DMS53 treated with DMSO at 0.1 percent for 48 hours (cell line): ENCODE data around the gene ACKR4.
"Not testable (repeated sequence)": the region's sequence is repeated elsewhere in the genome, so short reads cannot be mapped to it uniquely, and the experiment has no call there.

Experiments used
- DNase-seq: peaks from one replicate; lab custom pipeline; 2025; ENCODE audit not compliant: unreplicated experiment; lab: John Stamatoyannopoulos, UW

Gene ACKR4

DNA sequence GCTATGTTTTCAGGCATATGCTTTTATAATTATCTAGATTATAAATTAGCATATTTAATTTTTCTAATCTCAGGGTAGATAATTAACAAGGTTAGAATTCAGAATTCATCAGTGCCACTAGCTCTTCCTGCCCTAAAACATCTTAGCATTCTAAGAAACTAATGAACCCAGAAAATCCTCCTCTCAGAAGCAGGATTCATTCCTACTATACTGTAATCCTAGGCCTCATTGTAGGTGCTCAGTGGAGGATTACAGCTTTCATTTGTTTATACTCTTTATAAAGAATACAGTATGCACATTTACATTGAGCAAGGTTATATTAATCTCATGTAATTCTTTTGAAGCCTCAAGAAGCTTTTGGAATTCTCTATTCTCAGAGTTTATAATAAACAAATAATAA, 41.6 kb downstream of the ACKR4 start:
- DNase-seq = no peak

DNA sequence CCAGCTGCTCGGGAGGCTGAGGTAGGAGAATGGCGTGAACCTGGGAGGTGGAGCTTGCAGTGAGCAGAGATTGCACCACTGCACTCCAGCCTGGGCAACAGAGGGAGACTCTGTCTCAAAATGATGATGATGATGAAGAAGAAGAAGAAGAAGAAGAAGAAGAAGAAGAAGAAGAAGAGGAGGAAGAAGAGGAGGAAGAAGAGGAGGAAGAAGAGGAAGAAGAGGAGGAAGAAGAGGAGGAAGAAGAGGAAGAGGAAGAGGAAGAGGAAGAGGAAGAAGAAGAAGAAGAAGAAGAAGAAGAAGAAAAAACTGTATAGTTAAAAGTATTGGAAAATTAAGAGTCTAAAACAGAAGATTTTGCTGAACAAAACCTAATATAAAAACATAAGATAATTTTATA, 44.4 kb downstream of the ACKR4 start:
- DNase-seq = not testable (repeated sequence)

DNA sequence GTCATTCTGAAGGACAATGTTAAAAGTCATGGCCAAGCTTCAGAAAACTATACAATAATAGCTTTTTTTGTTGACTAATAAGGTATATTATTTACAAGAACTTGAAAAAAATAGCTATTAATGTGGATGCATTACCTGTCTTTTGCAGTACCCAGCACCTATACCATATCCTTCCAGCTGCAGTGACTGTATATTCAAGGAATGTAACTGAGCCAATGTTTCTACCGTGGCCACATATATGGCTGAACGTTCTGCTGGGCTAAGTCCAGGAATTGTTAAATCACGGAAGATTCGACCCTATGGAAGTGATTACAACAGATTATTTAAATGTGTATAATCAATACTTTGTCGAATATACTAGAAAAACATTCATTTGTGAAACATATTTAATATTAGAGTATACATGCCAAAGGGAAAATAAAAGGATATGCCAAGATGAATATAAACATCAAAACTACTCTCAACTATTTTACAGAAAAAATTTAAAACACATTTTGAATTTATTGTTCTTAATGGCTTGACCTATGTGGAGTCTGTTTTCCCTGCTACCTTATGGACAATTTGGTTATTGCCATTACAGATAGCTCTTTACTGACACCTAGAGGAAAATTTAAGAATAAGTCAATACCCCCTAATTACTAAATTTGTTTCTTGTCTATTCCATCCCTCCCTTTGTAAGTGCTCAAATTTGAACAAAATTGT, 44.9 kb downstream of the ACKR4 start:
- DNase-seq = peak; percentile 34

DNA sequence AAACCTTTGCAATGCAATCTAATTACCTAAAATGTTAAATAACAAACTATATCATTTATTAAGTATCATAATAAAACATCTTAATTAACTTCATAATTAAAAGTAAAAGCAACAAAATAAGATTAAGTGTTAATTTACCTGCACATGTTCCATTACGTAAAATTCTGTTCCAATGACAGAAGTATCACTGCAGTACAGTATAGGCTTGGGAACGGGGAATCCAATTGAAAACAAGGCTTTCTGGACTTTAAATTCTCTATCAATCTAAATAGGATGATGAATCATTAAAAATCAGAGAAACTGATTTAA, 45.4 kb downstream of the ACKR4 start:
- DNase-seq = no peak

DNA sequence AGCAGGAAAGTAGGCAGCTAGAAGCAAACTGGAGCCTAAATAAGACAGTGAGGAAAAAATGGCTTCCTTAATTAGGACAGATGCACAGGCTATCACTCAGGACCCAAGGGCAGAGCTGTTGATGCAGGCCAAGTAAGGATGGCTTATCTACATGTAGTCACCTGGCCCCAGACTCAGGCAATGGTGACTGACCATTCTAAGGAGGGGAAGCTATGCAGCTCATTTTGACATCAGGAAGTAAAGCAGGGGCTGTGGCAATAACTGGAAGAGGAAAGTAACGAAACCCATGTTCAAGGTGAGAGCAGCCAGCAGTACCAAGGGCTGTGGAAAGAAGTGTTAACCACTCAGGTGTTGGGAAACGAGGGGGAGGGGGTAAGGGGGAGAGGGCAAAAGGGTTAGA, 46.3 kb downstream of the ACKR4 start:
- no peak for DNase-seq

DNA sequence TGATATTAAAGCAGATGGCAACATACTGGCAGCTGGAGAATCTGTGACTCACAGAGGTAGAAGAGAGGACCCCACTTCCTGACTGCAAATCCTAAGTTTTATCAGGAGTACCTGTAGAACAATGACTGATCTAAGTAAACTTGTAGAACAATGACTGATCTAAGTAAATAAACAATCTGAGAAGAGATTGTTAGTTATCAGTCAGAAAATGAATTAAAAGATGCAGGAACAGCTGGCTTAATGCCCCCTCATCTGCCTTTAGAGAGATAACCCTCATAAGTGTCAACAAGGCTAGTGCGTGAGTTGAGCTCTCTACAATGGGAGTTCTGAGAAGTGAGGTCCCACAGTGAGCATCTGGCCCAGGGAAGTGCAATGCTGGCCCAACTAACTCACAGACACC, 48.0 kb downstream of the ACKR4 start:
- DNase-seq = peak; percentile 61

DNA sequence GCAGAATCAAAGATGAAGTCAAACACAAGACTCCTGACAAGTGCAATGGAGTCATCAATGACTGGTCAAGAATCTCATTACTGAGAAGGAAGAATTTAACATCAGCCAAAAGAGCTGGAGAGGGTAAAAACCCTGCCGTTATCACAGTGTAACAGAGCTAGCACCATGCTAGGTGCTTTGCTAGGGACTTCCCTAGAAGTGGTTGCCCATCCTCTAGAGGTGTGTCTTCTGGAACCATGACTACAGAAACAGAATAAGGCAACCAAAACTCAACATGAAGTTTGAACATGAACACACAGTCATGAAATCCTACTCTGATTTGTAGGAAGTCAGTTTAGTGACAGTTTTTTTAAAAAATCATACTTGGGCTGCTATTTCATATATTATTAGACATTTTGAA, 53.1 kb downstream of the ACKR4 start:
- DNase-seq = no peak
